Spinal cord (tissue), 10 donors: ENCODE data around the gene CXorf49B. TPM values are rescaled to one million over a fixed set of nuclear protein-coding genes. Genes with fewer than 3 reads are reported as not detected.

Experiments
- DNase-seq, 6 donors: peaks; one replicate each; pipeline versions ENCODE4 v3.0.0 to v3.0.0-alpha.2; 2013 to 2015; ENCODE audit warnings: low spot score in 6 of 6, low read depth in 4 of 6
- H3K27ac ChIP-seq: one replicate; pipeline ENCODE4 v1.5.1; 2013; ENCODE audit warnings: low read depth, low read length, control low read depth
- H3K27me3 ChIP-seq: one replicate; pipeline ENCODE4 v1.6.1; 2013; ENCODE audit warnings: low read length; ENCODE audit not compliant: control insufficient read depth, insufficient read depth
- H3K36me3 ChIP-seq: one replicate; pipeline ENCODE4 v1.6.1; 2013; ENCODE audit warnings: low read length; ENCODE audit not compliant: control insufficient read depth, insufficient read depth
- H3K4me1 ChIP-seq: one replicate; pipeline ENCODE4 v1.6.1; 2013; ENCODE audit warnings: low read length; ENCODE audit not compliant: control insufficient read depth, insufficient read depth
- H3K4me3 ChIP-seq: one replicate; pipeline ENCODE4 v1.5.1; 2013; ENCODE audit warnings: low read depth, low read length, control low read depth
- H3K9me3 ChIP-seq: one replicate; pipeline ENCODE4 v1.6.1; 2013; ENCODE audit warnings: low read length; ENCODE audit not compliant: control insufficient read depth, insufficient read depth
- whole genome bisulfite sequencing: methylation state at CpG from one replicate; pipeline ENCODE4 v1.1.5; 2013; ENCODE audit warnings: missing lambda C conversion rate; ENCODE audit not compliant: insufficient coverage; 5-methylcytosine and 5-hydroxymethylcytosine counted together
- polyA plus RNA-seq, 2 donors: library from polyadenylated mRNA; unstranded; fragments of 120-200 nt; gene quantifications; one replicate each; pipeline ENCODE4 v1.2.1, GENCODE V29; 2013; ENCODE audit not compliant: insufficient read length in 2 of 2
- small RNA-seq: library from RNA; depleted of rRNA; stranded (forward); fragments of <200 nt; gene quantifications from one replicate; pipeline ENCODE3, GENCODE V24; 2014; ENCODE audit warnings: low replicate concordance
- total RNA-seq, 2 donors: library from RNA; depleted of rRNA in 1 of 2; stranded (reverse); fragments of 120-200 nt in 1 of 2; fragments of >200 nt in 1 of 2; gene quantifications; one replicate each; pipeline versions ENCODE4 v1.2.3 to v1.2.4, GENCODE V29; 2013 to 2014
- donor health status: healthy.

The CXorf49B gene
- total and polyA plus RNA-seq, 4 donors = 0.88 TPM; not detected in 3

DNA sequence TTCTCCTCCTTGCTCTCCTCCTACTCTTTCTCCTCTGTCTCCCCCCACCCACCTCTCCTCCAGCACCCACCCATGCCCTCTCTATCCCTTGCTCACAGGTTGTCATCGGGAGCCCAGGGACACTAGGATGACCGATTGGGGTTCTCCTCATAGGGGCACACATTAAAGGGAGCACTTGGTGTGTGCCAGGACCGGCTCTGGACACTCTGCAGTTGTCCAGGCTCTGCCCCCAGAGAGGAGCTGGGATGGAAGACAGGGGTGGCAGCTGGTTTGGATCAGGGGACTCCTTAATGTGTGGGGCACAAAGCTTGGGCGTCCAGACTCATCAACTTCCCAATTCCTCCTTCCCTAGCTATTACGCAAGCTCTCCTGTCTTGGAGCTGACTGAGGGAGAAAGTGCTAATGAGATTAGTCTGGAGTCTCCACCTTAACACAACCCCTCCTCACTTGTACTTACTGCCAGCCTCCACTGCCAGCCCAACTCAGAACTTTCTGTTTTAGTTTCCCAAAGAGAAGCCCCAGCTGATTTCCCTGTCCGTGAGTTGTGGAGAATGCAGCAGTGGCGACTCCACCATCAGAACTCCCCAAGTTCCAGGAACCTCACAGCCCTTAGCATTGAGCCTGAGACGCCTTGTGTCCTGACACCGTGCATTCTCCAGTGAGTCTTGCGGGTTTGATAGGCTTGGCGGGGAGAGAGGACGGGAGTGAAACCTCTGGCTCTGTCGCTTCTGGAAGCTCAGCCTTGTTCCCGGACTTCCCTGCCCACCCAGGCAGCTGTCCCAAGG lies 52.2 kb downstream of the CXorf49B start:
- Histone ChIP-seq H3K27ac (no peak overlapping the region), H3K36me3 (no peaks in the 10 kb centered on the region), H3K4me1 (no peaks in the 10 kb centered on the region), H3K9me3 (no peaks in the 10 kb centered on the region), H3K27me3 (no peaks in the 10 kb centered on the region), H3K4me3 (no peak overlapping the region)
- DNase-seq = no peak
- WGBS = 83% methylated on average over 11 of the region's 14 CpGs

- Histone ChIP-seq H3K9me3 (no peaks in the 10 kb centered on the region), H3K27me3 (no peaks in the 10 kb centered on the region), H3K4me1 (no peaks in the 10 kb centered on the region), H3K4me3 (no peak overlapping the region), H3K36me3 (no peaks in the 10 kb centered on the region), H3K27ac (no peak overlapping the region)
- 83% methylated on average over 1 of the region's 2 CpGs for WGBS
- no peak for DNase-seq
Observed at GRCh38 chrX:71815906-71816156, 52.7 kb downstream of the CXorf49B start.

Small RNA genes within 50 kb of the gene (small RNA-seq; reads per million reads assigned to genes)
- gene BX276092.1 (not detected), gene BX276092.6 (not detected), gene BX276092.8 (not detected)

Other genes with a start within 250 kb of the CXorf49B start
- 100 to 1,000 TPM; 136 to 187 TPM for gene OGT, start 230.2 kb upstream of the CXorf49B start, total RNA-seq
- 100 to 1,000 TPM; 111 to 118 TPM for gene OGT, start 230.2 kb upstream of the CXorf49B start, polyA plus RNA-seq
- 1 to 10 TPM; 1.7 to 3.1 TPM for gene GCNA, start 184.9 kb upstream of the CXorf49B start, total RNA-seq
- gene GCNA, start 184.9 kb upstream of the CXorf49B start, polyA plus RNA-seq = 1 to 10 TPM; 3.4 to 3.7 TPM
- not detected for gene CXCR3, start 144.8 kb upstream of the CXorf49B start, total RNA-seq
- not detected for gene CXCR3, start 144.8 kb upstream of the CXorf49B start, polyA plus RNA-seq
- gene CXorf49, start 45.1 kb upstream of the CXorf49B start, total RNA-seq = under 1 TPM in 1 of 2 donors, not detected in 1; 0.88 TPM
- not detected for gene CXorf49, start 45.1 kb upstream of the CXorf49B start, polyA plus RNA-seq
- 10 to 100 TPM in 1 of 2 donors, 1 to 10 TPM in 1; 9.3 to 19.2 TPM for gene NHSL2, start 147.5 kb downstream of the CXorf49B start, total RNA-seq
- 1 to 10 TPM; 6.1 to 7.7 TPM for gene NHSL2, start 147.5 kb downstream of the CXorf49B start, polyA plus RNA-seq